ENCODE data around the gene MGLL.

- no peak for TF ChIP-seq POLR2AphosphoS5 (IDR thresholded peaks at IDR 0.05; ENCODE audit: borderline replicate concordance, low read depth, low read length)
- TF ChIP-seq EZH2 (IDR thresholded peaks at IDR 0.05): no peak
These were observed 22.1 kb upstream of the MGLL start for GRCh38 chr3:127844326-127844942.

Measured in SK-N-MC (cell line).